Inflammatory macrophage treated with lipopolysaccharide for 4 hours (primary cell): Measurements from ENCODE around the gene RTL9.
"Not testable (repeated sequence)": the region's sequence is repeated elsewhere in the genome, so short reads cannot be mapped to it uniquely, and the experiment has no call there.

Source experiments
- DNase-seq: peaks from one replicate; pipeline ENCODE4 v3.0.0-alpha.2; 2020

Gene RTL9

DNA sequence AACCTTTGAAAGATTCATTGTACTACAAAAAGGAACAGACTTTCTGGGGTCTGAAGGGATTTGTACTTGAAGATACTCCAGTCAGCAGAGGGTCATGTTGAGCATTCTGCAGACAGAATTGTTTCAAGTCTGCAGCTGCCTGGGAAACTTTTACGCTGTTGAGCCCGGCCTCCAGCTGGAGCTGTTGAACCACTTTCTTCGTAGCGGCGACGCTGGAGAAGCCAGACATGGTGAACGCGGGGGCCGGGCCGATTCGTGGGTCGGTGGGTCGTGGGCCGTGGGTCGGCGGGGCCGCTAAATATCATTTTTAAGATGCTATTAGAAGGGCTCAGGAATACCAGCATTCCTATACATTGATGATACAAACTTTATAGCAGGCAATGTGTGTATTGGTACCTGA is 12.0 kb upstream of the RTL9 start:
- no peak for DNase-seq

DNA sequence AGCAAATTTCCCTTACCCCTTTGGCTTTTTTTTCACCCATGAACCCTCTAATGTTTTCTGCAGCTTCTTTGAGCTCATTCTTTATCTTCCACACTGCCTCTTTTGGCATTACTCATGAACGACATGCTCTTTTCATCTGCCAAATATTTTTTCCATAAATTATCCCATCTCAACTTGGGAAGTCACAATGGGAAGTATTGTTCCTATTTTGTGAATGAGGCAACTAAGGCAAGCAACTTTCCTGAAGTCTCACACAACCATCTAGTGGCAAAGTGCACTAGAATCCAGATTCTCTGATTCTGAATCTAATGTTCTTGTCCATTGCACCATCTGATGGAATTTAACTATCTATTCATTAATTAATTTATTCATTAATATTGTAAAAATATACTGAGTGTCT is 625 bp downstream of the RTL9 start:
- DNase-seq, result no peak

DNA sequence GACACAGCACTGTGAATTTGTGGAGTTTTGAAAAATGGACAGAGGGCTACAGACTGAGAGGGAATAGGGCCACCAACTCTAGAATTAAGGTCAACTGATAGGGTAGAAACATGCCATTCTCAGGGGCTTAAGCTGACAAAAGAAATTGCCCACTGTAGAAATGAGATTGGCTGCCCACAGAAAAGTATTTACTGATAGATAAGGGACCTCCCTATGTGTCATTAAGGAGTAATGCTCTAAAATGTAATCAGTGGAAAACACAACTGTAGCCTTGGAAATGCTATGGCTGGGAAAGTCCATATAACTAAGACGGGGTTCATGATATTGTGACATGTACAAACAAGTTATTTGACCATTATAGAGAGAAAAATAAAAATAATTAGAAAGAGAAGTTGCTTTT is 4.6 kb downstream of the RTL9 start:
- no peak for DNase-seq

DNA sequence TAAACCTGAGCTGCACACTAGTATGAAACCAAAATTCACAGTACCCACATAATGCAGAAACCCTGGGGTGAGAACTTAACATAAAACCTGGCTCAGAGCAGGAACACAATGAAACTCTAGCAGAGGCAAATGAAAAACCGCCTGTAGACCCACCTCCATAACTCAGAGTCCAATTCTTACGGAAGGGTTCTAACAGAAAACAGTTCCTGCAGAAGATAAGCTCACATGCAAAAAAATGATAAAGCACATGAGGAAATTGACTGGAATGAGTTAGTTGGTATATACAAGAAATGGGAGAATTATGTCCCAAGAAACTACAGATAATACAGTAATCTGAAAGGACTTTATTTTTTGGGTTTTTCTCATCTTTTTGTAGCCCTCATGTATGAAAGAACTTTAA is 14.7 kb downstream of the RTL9 start:
- no peak for DNase-seq

DNA sequence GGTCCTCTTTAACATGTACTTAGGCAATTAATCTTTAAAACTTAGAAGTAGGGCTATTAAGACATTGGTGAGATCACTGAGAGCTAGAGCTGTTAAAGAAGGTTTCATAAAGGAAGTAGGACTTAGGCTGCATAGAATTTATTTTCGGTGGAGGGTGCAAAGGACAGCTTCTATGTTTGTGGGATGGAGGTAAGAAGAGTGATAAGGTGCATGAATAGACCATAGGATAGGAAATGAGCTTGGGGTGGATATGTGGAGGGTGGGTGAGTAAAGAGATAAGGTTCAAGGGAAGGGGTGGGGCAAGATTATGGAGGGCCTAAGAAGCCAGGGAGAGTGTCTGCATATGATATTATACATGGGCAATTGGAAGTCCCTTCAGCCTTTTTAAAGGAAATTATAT is 15.9 kb downstream of the RTL9 start:
- DNase-seq, result no peak

DNA sequence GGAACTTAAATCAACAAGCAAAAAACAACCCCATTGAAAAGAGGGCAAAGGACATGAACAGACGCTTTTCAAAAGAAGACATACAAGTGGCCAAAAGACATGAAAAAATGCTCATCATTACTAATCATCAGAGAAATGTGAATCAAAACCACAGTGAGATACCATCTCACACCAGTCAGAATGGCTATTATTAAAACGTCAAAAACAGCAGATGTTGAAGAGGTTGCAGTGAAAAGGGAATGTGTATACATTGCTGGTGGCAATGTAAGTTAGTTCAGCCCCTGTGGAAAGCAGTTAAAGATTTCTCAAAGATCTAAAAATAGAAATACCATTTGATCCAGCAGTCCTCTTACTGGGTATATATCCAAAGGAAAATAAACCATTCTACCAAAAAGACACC is 22.6 kb downstream of the RTL9 start:
- DNase-seq, result no peak

DNA sequence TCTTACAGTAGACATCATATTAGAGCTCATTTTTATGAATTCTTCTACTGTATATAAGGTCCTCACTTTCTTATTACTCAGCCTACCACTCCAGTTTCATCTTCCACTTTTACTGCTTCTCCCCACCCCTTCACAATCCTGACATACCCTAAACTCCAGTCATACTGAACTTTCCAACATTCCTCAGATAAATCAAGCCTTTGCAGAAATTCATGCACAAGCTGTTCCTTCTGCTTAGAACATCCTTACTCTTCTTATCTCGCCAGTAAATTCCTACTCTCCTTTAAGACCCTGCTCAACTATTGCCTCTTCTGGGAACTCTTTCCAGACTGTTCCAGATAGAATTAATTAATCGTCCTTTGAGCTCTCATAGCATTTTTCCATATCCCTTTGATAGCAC is 24.8 kb downstream of the RTL9 start:
- no peak for DNase-seq

DNA sequence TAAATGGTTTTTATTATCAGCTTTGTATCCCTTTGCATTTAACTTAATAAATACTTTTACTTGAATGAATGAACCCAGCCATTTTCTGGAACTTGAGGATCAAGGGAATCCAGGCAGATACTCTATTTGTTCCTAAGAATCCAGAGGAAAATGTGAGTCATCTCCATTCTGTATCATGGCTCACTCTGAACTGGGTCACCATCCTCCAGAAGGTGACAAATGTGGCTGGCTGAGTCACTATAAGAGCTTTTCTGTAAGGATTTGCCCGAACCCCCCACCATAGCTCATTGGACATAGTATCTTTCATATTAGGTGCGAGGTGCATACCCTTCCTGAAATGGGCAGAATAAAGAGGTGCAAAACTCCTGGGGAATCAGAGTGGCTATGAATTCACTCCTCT is 25.8 kb downstream of the RTL9 start:
- DNase-seq, result no peak

DNA sequence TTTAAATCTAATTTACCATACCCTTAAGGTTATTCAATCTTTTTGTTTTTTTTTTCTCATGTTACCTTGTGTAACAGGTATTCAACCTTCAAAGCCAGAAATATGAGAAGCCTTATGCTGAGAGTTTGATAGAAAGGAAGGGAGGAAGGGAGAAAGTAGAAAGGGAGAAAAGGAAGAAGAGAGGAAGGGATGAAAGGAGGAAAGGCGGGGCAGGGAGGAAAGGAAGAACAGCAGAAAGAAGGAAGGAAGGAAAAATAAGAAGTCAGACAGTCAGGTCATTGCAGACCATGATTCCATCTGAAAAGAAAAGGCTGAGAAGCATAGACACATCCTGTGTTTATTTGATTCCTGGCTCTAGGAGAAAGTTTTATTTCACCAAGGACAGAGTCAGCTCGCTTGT is 30.9 kb downstream of the RTL9 start:
- DNase-seq, result no peak

DNA sequence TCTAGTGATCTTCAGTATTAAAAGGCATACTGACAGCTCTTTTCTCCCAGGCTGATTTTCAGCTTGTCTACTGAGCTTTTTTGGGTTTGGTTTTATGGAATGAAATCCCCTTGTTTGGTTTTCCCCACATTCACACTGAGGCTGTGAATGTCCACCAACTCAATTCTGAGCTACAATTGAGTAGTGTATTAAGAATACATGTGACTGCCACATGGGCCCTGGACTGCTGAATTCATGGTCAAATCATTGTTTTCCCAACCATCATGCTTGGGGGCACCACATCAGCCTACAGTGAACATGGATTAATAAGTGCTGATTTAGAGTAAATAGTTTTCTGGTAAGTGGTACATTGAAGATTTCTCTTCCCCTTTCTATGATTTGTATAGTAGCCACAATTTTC is 32.4 kb downstream of the RTL9 start:
- no peak for DNase-seq

DNA sequence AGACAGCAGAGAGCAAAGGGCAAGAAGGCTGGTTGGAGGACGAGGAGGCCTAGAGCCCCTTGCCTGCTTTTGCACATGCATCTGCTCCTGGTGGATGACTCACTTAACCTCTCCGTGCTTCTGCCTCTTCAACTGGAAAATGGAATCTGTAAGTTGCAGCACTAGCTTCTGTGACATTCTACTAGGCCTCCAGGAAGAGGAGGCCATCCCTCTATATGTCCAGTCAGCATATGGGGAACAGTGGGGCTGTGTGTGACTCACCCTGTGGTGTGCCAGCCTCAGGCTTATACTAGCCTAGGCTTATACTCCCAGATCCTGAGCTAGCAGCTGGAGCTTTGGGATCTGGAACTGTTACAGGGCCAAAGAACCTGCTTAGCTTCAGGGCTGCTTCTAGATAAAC is 36.0 kb downstream of the RTL9 start:
- no peak for DNase-seq

DNA sequence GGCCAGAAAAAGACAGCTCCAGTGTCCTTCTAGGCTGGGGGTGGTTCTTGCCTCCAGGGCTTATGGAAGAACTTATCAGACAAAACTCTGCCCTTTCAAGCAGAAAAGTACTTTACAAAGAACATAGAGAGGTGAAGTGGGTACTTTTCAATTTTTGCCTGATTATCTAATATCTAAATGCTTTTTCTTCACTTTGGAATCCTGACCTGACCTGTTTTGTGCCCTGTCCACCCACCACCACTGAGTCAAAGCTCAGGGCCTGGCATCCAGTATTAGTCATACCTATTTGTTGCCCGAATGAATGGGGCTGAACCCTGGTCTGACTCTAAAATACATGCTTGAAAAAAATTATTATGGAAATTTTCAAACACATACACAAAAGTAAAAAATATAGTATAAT is 37.2 kb downstream of the RTL9 start:
- no peak for DNase-seq

DNA sequence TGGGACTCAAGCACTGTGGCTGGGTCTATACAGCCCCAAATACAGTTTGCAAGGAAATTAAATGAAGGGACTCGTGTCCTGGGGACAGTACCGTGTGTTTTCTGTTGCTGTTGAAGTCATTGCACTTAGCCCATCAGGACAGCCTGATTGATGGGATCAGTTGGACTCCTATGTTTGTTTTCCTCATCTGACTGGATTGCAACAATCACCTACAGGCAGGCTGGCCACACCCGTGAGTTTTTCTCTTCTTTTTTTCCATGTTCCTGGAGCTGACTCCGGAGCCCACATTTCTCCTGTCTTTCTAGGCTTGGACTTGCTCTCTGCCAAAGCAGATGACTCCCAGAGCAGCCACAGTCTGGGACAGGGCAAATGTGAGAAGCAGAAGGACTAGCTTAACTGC is 38.1 kb downstream of the RTL9 start:
- DNase-seq, result no peak

DNA sequence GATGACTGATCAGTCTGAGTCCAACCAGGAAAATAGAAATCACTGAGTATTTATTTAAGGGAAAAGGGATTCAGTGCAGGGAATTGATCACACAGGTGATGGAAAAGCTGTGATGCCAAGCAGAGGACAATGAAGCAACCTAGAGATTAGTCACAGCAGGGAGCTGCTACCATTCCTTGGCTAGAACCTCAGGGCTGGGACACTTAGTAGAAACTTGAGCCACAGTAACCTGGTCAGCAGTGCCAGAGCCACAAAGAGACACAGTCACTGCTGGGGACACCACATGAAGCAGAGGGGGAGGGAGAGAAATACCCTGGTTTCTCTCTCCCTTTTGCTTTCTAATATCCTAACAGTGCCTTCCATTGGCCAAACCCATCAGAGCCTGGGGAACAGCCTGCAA is 38.7 kb downstream of the RTL9 start:
- DNase-seq, result no peak

DNA sequence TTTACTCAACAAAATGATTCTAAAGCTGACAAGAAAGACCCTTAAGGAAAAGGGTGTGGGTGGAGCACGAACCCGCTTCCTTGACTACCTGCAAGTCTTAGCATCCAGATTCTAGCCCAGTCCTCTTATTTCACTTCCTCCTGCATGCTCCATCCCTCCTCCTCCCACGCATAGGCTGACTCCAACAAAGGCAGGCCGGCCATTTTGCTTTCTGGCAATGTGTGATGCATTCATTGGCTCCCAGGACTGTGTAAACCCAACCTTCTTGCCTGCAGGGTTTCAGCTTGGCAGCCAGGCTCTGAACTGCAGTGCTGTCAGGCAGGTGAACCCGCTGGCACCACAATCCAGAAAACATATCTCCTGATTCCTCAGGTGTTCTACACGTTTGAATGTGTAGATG is 39.3 kb downstream of the RTL9 start:
- no peak for DNase-seq

DNA sequence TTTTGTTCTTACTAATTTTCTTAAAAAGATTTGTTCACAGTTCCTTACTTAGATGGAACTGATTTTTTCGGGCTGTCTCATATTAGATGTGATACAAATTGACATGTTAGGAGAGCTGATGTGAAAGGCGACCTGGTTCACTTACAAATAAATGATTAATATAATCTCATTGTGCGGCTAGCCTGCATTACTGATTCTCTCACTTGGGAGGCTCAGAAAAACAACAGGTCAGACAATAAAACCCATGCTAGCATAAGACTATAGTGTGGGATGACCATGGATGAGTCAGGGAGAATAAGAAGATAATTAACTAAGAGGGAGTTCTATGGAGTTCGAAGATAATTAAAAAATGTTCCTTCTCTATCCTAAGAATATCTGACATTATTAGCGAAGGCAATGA is 40.8 kb downstream of the RTL9 start:
- no peak for DNase-seq

DNA sequence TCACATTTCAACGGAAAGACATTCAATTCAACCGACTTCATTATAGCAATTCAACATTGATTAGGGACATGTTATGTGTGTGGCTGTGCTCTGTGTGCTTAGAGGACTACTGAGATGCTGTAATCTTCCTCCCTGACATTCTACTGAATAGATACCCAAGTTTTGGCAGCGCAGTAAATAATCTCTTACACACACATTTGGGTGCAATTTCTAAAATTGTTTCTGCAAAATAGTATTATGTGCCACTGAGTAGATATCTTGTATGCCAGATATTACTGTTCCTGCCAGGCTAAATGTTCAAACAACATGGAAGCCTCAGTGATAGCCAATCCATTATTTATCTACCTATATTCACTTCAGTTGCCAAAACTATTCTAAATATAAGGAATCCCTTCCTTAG is 41.3 kb downstream of the RTL9 start:
- no peak for DNase-seq

DNA sequence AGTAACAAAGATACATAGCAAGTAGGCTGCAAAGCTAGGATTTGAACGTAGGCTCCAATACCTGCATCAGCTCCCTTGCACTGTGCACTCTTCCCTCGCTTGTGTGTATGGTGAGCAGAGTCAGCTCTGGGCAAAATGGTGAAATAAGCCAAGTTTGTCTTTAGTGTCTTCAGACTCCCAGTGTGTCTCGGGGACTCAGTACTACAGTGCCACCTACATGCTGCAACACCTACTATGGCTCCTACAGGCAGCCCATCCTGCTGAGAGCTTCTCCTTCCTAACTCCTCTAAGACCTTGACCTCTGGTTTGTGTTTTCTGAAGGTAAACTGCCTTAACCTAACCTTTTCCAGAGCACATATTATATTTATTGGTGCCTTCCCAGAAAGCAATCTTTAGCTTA is 42.5 kb downstream of the RTL9 start:
- DNase-seq, result no peak

DNA sequence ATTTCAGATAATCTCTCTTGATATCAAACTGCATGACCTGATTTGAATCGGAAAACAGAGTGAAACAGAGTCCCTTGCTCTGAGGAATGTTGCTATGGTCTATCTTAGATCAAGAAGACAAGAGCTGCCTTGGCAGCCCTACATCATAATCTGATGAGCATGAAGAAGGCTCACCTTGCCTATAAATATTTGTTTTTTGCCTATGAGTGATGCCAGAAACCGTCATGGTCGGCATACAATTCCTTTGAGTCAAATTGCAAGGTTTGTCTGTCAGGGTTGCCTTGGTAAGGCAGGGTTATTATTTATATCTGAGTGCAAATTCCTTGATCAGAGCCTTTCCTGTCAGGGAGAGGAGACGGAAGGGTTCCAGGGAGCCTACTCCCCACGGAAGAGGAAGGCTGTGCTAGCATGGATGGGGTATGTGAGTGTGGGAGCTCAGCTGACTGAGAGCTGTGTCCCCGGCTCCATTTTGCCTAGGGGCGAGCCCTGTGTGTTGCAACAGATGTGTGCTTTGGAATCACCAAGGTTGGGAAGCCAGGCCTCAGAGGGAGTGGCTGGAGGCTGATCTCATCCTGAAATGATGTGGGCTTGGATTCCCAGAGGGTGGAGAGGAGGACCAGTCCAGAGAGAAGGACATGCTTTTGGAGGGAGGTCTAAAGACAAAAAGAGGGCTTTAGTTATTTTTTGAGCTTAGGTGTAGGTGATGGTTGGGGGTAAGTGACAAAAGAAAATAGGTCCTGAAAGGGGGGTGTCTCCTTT is 43.6 kb downstream of the RTL9 start:
- no peak for DNase-seq

DNA sequence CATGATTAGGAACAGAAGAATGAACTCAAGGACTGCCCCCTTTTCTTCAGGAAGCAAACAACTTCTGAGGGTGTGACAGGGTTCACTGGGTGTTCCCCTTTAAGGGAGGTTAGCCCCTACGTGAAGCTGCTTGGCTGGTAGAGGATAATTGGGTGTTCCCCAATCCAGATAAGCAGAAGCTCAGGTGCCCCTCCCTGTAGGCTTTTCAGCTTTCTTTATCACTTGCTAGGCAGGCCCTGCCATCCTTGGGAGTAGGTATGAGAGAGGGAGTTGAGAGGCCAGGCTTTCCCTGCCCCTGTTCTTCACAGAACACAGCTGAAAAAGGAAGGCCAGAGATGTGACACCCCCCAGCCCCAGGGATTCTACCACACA is 44.2 kb downstream of the RTL9 start:
- DNase-seq, result no peak

DNA sequence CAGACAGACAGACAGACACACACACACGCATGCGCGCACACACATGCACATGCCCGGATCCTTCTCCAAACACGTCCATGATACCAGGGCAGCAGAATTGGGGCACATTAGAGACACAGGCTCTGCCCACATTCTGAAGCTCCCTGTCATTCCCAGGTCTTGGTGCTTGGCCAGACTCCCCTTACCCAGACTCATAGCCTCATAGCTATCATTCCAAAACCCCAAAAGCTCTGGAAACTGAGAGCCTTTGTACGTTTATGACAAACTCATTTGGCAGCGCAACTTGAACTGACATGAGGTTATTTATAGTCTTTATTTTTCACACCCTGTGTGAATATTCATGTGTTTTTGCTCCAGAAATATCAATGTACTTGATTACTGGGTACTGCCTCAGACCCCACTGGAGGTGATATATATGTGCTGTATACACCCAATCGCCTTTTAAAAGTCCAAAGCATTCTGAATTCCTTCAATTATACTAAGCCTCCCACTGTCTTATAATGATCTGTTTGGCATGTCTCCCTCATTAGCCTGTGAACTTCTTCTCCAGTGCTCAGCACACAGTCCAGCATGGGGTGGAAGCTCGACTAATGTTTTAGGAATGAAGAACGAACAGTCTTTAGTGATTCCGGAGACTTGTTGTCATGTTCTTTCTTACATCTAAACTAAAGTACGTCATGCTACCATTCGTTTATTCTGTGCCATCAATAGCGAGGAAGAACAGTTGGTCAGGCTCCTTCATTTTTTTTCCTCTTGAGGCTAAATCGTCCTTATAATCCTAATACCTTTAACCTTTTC is 45.0 kb downstream of the RTL9 start:
- no peak for DNase-seq

DNA sequence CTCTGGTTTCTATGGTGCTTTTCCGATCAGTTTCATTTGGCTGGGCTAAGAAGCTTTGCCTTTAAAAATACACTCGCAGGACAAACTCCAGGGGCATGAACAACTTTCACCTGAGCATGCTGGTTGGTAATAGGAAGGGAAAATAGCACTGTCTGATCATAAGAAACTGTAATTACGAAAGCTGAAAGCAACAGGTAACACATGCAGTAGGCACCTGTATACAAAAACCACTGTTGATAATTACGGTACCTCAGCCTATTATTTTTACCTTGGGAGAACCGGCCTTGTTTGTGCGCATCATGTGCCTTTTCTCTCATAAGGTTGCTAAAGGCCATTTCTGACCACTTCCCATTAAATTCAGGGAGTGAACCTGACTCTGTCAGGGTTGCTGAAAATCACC is 45.7 kb downstream of the RTL9 start:
- DNase-seq, result no peak

DNA sequence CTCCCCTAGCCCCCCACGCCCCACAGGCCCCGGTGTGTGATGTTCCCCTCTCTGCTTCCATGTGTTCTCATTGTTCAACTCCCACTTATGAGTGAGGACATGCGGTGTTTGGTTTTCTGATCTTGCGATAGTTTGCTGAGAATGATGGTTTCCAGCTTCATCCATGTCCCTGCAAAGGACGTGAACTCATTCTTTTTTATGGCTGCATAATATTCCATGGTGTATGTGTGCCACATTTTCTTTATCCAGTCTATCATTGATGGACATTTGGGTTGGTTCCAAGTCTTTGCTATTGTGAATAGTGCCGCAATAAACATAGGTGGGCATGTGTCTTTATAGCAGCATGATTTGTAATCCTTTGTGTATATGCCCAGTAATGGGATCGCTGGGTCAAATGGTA is 47.6 kb downstream of the RTL9 start:
- not testable (repeated sequence) for DNase-seq

DNA sequence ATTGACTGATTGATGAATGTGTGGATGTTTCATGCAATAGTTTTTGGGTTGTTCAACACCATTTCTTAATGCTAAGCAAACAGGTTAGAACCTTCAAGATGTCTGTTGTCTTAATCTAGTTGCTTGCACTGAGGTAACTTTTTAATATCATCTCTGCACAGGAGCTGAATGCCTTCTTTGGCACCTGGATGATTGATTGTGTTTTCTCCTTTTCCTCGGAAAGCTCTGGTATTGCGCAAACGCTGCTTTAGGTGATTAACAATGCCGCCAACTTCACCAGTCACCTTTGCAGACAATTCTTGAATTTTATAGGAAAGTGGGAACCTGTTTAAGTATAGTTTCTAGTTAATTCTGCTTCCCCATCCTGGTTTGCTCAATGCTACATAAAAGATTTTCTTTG is 48.2 kb downstream of the RTL9 start:
- no peak for DNase-seq
